Liver (tissue), 9 donors: Measurements from ENCODE around the gene ANO4. TPM values are rescaled to one million over a fixed set of nuclear protein-coding genes. Genes with fewer than 3 reads are reported as not detected.

Experiments
- DNase-seq: peaks from one replicate; pipeline ENCODE4 v3.0.0-alpha.2; 2017; ENCODE audit warnings: low spot score
- H3K27ac ChIP-seq, 2 donors: one replicate each; pipeline ENCODE4 v1.7.0; 2013; ENCODE audit warnings: inconsistent platforms in 2 of 2, low read length in 2 of 2, control low read depth in 1 of 2, low read depth in 1 of 2, mild to moderate bottlenecking in 1 of 2
- H3K27me3 ChIP-seq, 4 donors: one replicate each; pipeline versions ENCODE4 v1.6.1 to v1.7.0; 2013; ENCODE audit warnings: low read length in 3 of 4, inconsistent platforms in 1 of 4, mild to moderate bottlenecking in 1 of 4, moderate library complexity in 1 of 4; ENCODE audit not compliant: control insufficient read depth in 4 of 4, insufficient read depth in 4 of 4
- H3K36me3 ChIP-seq, 4 donors: one replicate each; pipeline versions ENCODE4 v1.6.1 to v1.7.0; 2013; ENCODE audit warnings: low read length in 3 of 4, mild to moderate bottlenecking in 3 of 4, low read depth in 1 of 4, moderate library complexity in 1 of 4; ENCODE audit not compliant: control insufficient read depth in 4 of 4, insufficient read depth in 3 of 4
- H3K4me1 ChIP-seq, 4 donors: one replicate each; pipeline versions ENCODE4 v1.6.1 to v1.7.0; 2013; ENCODE audit warnings: low read length in 3 of 4, mild to moderate bottlenecking in 3 of 4, moderate library complexity in 1 of 4; ENCODE audit not compliant: control insufficient read depth in 4 of 4, insufficient read depth in 4 of 4
- H3K4me3 ChIP-seq, 3 donors: one replicate each; pipeline versions ENCODE4 v1.6.1 to v1.7.0; 2013; ENCODE audit warnings: low read length in 3 of 3, control low read depth in 1 of 3, low read depth in 1 of 3, mild to moderate bottlenecking in 1 of 3
- H3K9ac ChIP-seq, 2 donors: one replicate each; pipeline ENCODE4 v1.7.0; 2013; ENCODE audit warnings: low read length in 2 of 2, mild to moderate bottlenecking in 2 of 2, moderate library complexity in 2 of 2, control low read depth in 1 of 2, low read depth in 1 of 2
- H3K9me3 ChIP-seq, 4 donors: one replicate each; pipeline versions ENCODE4 v1.6.1 to v1.7.0; 2013; ENCODE audit warnings: low read length in 3 of 4; ENCODE audit not compliant: control insufficient read depth in 4 of 4
- CTCF ChIP-seq: fragments of 150-350 bp; IDR thresholded peaks from 2 replicates; pipeline ENCODE4 v1.5.1; 2017; ENCODE audit warnings: improper control_type of control experiment, low read depth, low read length; ENCODE audit not compliant: missing input control
- EGR1 ChIP-seq, 2 donors: IDR thresholded peaks; 2 replicates each; pipeline ENCODE4 v1.6.1; 2016 to 2018; ENCODE audit warnings: antibody characterized with exemption in 2 of 2, low read depth in 2 of 2
- FOXA1 ChIP-seq: IDR thresholded peaks from 2 replicates; pipeline ENCODE4 v1.6.1; 2016; ENCODE audit warnings: antibody characterized with exemption
- FOXA2 ChIP-seq: IDR thresholded peaks from 2 replicates; pipeline ENCODE4 v1.6.1; 2016; ENCODE audit warnings: antibody characterized with exemption
- GABPA ChIP-seq, 2 donors: IDR thresholded peaks in 1 of 2; conservative IDR thresholded peaks in 1 of 2; 2 replicates each; pipeline ENCODE4 v1.6.1; 2016; ENCODE audit warnings: antibody characterized with exemption in 2 of 2, mild to moderate bottlenecking in 1 of 2, moderate library complexity in 1 of 2
- HNF4A ChIP-seq, 2 donors: conservative IDR thresholded peaks; 2 replicates each; pipeline ENCODE4 v1.6.1; 2016; ENCODE audit warnings: antibody characterized with exemption in 2 of 2, mild to moderate bottlenecking in 2 of 2
- HNF4G ChIP-seq: IDR thresholded peaks from 2 replicates; pipeline ENCODE4 v1.6.1; 2016; ENCODE audit warnings: antibody characterized with exemption
- JUND ChIP-seq, 2 donors: IDR thresholded peaks; 2 replicates each; pipeline ENCODE4 v1.6.1; 2016; ENCODE audit warnings: antibody characterized with exemption in 2 of 2
- NR2F2 ChIP-seq: IDR thresholded peaks from 2 replicates; pipeline ENCODE4 v1.6.1; 2016; ENCODE audit warnings: antibody characterized with exemption
- RXRA ChIP-seq, 2 donors: IDR thresholded peaks; 2 replicates each; pipeline ENCODE4 v1.6.1; 2017 to 2018; ENCODE audit warnings: antibody characterized with exemption in 2 of 2, mild to moderate bottlenecking in 1 of 2
- SP1 ChIP-seq: IDR thresholded peaks from 2 replicates; pipeline ENCODE4 v1.6.1; 2018; ENCODE audit warnings: antibody characterized with exemption, mild to moderate bottlenecking
- TAF1 ChIP-seq: conservative IDR thresholded peaks from 2 replicates; pipeline ENCODE4 v1.6.1; 2016; ENCODE audit warnings: antibody characterized with exemption, mild to moderate bottlenecking
- YY1 ChIP-seq: IDR thresholded peaks from 2 replicates; pipeline ENCODE4 v1.6.1; 2016; ENCODE audit warnings: antibody characterized with exemption, mild to moderate bottlenecking
- WGBS: extraction: QIAGEN DNeasy Blood & Tissue Kit; methylation state at CpG from one replicate; pipeline ENCODE4 v1.1.7; 2013; 5-methylcytosine and 5-hydroxymethylcytosine counted together
- polyA plus RNA-seq, 2 donors: library from polyadenylated mRNA; stranded (reverse) in 1 of 2; unstranded in 1 of 2; fragments of 200-250 nt in 1 of 2; fragments of >200 nt in 1 of 2; fragmentation: Nextera tagmentation in 1 of 2; extraction: Ambion mirVana in 1 of 2; gene quantifications; one replicate each; pipeline versions ENCODE4 v1.2.1 to v1.2.3, GENCODE V29; 2013 to 2015
- total RNA-seq, 2 donors: library from RNA; depleted of rRNA; stranded (reverse); fragments of >200 nt; gene quantifications; one replicate each; pipeline ENCODE4 v1.2.3, GENCODE V29; 2014
- TF ChIP-seq, protein P1 (sequence below): IDR thresholded peaks from 2 replicates; pipeline ENCODE4 v1.6.1; 2016; ENCODE audit warnings: antibody characterized with exemption
- TF ChIP-seq, protein P2 (sequence below): IDR thresholded peaks from 2 replicates; pipeline ENCODE4 v1.6.1; 2016; ENCODE audit warnings: antibody characterized with exemption
- TF ChIP-seq, protein P3 (sequence below): IDR thresholded peaks from 2 replicates; pipeline ENCODE4 v1.6.1; 2016; ENCODE audit warnings: antibody characterized with exemption, mild to moderate bottlenecking
- TF ChIP-seq, protein P4 (sequence below): IDR thresholded peaks from 2 replicates; pipeline ENCODE4 v1.6.1; 2016; ENCODE audit warnings: antibody characterized with exemption
- donor health status: healthy.
- donor health status: healthy.
- donor health status: healthy.
- donor health status: healthy.
- donor health status: healthy.

Gene ANO4
- total and polyA plus RNA-seq, 4 donors = 0.08 to 2.2 (median 0.17) TPM; not detected in 1

GRCh38 chr12:101013993-101014392 is 219.4 kb downstream of the ANO4 start (continued):
- TF ChIP-seq, protein P1, sequence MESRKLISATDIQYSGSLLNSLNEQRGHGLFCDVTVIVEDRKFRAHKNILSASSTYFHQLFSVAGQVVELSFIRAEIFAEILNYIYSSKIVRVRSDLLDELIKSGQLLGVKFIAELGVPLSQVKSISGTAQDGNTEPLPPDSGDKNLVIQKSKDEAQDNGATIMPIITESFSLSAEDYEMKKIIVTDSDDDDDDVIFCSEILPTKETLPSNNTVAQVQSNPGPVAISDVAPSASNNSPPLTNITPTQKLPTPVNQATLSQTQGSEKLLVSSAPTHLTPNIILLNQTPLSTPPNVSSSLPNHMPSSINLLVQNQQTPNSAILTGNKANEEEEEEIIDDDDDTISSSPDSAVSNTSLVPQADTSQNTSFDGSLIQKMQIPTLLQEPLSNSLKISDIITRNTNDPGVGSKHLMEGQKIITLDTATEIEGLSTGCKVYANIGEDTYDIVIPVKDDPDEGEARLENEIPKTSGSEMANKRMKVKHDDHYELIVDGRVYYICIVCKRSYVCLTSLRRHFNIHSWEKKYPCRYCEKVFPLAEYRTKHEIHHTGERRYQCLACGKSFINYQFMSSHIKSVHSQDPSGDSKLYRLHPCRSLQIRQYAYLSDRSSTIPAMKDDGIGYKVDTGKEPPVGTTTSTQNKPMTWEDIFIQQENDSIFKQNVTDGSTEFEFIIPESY = no peak

- Histone ChIP-seq H3K9me3 (peaks cover 0 to 4% (median under 1%) of the 10 kb centered on the region in 4 donors), H3K36me3 (no peaks in the 10 kb centered on the region), H3K4me1 (no peaks in the 10 kb centered on the region), H3K9ac (no peak overlapping the region), H3K4me3 (no peak overlapping the region), H3K27me3 (no peaks in the 10 kb centered on the region), H3K27ac (no peak overlapping the region)
- no peak for DNase-seq
- TF ChIP-seq, protein P2, sequence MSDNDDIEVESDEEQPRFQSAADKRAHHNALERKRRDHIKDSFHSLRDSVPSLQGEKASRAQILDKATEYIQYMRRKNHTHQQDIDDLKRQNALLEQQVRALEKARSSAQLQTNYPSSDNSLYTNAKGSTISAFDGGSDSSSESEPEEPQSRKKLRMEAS = no peak
- TF ChIP-seq, protein P3, sequence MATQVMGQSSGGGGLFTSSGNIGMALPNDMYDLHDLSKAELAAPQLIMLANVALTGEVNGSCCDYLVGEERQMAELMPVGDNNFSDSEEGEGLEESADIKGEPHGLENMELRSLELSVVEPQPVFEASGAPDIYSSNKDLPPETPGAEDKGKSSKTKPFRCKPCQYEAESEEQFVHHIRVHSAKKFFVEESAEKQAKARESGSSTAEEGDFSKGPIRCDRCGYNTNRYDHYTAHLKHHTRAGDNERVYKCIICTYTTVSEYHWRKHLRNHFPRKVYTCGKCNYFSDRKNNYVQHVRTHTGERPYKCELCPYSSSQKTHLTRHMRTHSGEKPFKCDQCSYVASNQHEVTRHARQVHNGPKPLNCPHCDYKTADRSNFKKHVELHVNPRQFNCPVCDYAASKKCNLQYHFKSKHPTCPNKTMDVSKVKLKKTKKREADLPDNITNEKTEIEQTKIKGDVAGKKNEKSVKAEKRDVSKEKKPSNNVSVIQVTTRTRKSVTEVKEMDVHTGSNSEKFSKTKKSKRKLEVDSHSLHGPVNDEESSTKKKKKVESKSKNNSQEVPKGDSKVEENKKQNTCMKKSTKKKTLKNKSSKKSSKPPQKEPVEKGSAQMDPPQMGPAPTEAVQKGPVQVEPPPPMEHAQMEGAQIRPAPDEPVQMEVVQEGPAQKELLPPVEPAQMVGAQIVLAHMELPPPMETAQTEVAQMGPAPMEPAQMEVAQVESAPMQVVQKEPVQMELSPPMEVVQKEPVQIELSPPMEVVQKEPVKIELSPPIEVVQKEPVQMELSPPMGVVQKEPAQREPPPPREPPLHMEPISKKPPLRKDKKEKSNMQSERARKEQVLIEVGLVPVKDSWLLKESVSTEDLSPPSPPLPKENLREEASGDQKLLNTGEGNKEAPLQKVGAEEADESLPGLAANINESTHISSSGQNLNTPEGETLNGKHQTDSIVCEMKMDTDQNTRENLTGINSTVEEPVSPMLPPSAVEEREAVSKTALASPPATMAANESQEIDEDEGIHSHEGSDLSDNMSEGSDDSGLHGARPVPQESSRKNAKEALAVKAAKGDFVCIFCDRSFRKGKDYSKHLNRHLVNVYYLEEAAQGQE = no peak
- TF ChIP-seq NR2F2 (no peak), HNF4G (no peak), FOXA2 (no peak), EGR1 (IDR thresholded peaks at IDR 0.05; ENCODE audit: low read depth in 2 of 2) (no peak), HNF4A (conservative IDR thresholded peaks at IDR 0.05) (no peak), JUND (IDR thresholded peaks at IDR 0.05) (no peak), GABPA (IDR thresholded peaks at IDR 0.05 in 1 of 2, conservative IDR thresholded peaks at IDR 0.05 in 1 of 2) (no peak), SP1 (no peak), RXRA (IDR thresholded peaks at IDR 0.05) (no peak), TAF1 (no peak), YY1 (no peak), FOXA1 (no peak), CTCF (no peak)
- TF ChIP-seq, protein P4, sequence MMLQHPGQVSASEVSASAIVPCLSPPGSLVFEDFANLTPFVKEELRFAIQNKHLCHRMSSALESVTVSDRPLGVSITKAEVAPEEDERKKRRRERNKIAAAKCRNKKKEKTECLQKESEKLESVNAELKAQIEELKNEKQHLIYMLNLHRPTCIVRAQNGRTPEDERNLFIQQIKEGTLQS = no peak
- TF ChIP-seq, protein P1 = no peak
- WGBS = 92% methylated on average over 2 of the region's 2 CpGs
Observed at GRCh38 chr12:101015044-101015443, 220.5 kb downstream of the ANO4 start.
